ENCODE measurements around the gene AQR.

DNA sequence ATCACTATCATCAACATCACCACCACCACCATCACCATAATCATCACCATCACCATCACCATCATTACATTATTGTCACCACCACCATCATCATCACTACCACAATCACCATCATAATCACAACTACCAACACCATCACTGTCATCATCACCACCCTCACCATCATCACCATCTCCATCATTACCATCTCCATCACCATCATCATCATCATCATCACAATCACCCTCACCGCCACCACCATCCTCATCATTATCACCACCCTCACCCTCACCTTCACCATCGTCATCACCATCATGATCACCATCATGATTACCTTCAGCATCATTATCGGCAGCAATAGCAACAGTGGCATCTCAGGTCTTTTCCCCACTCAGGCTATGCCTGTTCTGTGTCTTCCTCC lies 131.3 kb downstream of the AQR start:
- TF ChIP-seq EZH2phosphoT487 (IDR thresholded peaks at IDR 0.05; ENCODE audit: unreplicated experiment) (no peak), ZNF331 (CRISPR knock-in tag; IDR thresholded peaks at IDR 0.05; ENCODE audit: low read depth) (no peak), POLR2AphosphoS5 (IDR thresholded peaks at IDR 0.05; ENCODE audit: low read depth) (no peak)
- TF ChIP-seq, protein P1, sequence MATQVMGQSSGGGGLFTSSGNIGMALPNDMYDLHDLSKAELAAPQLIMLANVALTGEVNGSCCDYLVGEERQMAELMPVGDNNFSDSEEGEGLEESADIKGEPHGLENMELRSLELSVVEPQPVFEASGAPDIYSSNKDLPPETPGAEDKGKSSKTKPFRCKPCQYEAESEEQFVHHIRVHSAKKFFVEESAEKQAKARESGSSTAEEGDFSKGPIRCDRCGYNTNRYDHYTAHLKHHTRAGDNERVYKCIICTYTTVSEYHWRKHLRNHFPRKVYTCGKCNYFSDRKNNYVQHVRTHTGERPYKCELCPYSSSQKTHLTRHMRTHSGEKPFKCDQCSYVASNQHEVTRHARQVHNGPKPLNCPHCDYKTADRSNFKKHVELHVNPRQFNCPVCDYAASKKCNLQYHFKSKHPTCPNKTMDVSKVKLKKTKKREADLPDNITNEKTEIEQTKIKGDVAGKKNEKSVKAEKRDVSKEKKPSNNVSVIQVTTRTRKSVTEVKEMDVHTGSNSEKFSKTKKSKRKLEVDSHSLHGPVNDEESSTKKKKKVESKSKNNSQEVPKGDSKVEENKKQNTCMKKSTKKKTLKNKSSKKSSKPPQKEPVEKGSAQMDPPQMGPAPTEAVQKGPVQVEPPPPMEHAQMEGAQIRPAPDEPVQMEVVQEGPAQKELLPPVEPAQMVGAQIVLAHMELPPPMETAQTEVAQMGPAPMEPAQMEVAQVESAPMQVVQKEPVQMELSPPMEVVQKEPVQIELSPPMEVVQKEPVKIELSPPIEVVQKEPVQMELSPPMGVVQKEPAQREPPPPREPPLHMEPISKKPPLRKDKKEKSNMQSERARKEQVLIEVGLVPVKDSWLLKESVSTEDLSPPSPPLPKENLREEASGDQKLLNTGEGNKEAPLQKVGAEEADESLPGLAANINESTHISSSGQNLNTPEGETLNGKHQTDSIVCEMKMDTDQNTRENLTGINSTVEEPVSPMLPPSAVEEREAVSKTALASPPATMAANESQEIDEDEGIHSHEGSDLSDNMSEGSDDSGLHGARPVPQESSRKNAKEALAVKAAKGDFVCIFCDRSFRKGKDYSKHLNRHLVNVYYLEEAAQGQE (IDR thresholded peaks at IDR 0.05; ENCODE audit: unreplicated experiment) = no peak
- TF ChIP-seq, protein P2, sequence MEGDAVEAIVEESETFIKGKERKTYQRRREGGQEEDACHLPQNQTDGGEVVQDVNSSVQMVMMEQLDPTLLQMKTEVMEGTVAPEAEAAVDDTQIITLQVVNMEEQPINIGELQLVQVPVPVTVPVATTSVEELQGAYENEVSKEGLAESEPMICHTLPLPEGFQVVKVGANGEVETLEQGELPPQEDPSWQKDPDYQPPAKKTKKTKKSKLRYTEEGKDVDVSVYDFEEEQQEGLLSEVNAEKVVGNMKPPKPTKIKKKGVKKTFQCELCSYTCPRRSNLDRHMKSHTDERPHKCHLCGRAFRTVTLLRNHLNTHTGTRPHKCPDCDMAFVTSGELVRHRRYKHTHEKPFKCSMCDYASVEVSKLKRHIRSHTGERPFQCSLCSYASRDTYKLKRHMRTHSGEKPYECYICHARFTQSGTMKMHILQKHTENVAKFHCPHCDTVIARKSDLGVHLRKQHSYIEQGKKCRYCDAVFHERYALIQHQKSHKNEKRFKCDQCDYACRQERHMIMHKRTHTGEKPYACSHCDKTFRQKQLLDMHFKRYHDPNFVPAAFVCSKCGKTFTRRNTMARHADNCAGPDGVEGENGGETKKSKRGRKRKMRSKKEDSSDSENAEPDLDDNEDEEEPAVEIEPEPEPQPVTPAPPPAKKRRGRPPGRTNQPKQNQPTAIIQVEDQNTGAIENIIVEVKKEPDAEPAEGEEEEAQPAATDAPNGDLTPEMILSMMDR (conservative IDR thresholded peaks at IDR 0.05; ENCODE audit: low read depth in 2 of 2) = no peak

All from GM23338 (cell line).